ENCODE results near the gene HEATR5A. TPM values are rescaled to one million over a fixed set of nuclear protein-coding genes. Genes with fewer than 3 reads are reported as not detected.
"Not testable (repeated sequence)": the region's sequence is repeated elsewhere in the genome, so short reads cannot be mapped to it uniquely, and the experiment has no call there.

Gene HEATR5A
- total and polyA plus RNA-seq, 5 donors: 15.0 to 54.1 (median 39.3) TPM

DNA sequence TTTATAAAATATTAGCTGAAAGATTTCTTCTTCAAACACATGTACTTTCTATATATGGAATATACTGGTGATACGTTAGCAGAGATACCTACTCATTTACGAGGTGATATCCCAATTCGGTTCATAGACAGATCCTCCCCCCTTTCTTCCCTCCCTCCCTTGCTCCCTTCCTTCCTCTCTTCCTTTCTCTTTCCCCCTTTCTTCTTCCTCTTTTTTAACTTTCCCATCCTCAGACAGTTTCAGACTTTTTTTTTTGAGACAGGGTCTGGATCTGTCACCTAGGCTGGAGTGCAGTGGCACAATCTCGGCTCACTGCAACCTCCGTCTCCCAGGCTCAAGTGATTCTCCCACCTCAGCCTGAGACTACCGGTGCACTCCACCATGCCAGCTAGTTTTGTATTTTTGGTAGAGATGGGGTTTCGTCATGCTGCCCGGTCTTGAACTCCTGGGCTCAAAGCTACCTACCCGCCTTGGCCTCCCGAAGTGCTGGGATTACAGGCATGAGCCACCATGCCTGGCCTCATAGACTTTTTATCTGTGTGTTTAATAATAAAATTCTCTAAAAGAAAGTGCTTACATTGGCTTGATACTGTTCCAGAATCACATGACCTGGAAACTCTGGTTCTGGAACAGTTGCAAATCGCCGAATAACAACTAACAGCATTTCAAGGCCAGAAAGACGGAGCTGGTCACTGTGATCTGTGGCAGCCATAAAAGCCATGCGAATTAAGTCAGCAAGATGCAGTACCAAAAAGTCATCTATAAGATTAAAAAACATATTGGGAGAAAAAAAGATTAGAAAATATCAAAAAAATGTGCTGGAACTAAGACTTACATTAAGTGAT, 99.2 kb downstream of the HEATR5A start:
- no peak for DNase-seq
- WGBS: 76% methylated on average over 14 of the region's 14 CpGs
- Histone ChIP-seq H3K9me3 (ENCODE audit: control insufficient read depth, low read length) (no peaks in the 10 kb centered on the region), H3K27me3 (ENCODE audit: control insufficient read depth, insufficient read depth) (no peaks in the 10 kb centered on the region), H3K4me3 (ENCODE audit: low read length) (no peak overlapping the region), H3K4me1 (ENCODE audit: control insufficient read depth, insufficient read depth, low read length) (peaks cover 1% of the 10 kb centered on the region), H3K27ac (ENCODE audit: low read length) (no peak overlapping the region)
- ATAC-seq: peak in 1 of 2 donors; percentile 12
- intact Hi-C loops (cut with DNase I): loop anchor here in 1 of 4 donors (10.0 kb wide), 1 partner anchor 116 kb away; the partner anchor contains the start of gene HECTD1

DNA sequence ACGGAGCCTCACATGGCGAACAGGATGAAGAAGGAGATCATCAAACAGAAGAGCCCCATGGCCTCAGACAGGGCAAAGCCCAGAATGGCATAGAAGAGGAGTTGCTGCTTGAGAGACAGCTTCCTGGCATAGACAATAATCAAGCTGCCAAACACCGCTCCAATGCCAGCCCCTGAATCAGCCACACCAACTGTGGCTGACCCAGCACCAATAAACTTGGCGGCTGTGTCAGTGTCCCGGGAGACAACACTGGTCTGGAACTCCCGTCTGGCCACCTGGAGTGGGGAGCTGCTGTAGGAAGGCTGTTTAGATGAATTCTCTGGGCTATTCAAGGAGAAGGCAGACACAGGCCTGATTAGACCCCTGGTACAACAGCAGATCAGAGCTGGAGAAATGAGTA, 100.1 kb downstream of the HEATR5A start:
- intact Hi-C loops (cut with DNase I): loop anchor here in 1 of 4 donors (10.0 kb wide), 1 partner anchor 115 kb away; the partner anchor contains the start of gene HECTD1
- WGBS: 65% methylated on average over 6 of the region's 6 CpGs
- DNase-seq (peak; percentile 51 to 78 (median 75)), ATAC-seq (peak; percentile 94 to 95)
- Histone ChIP-seq H3K27me3 (ENCODE audit: control insufficient read depth, insufficient read depth) (no peaks in the 10 kb centered on the region), H3K4me1 (ENCODE audit: control insufficient read depth, insufficient read depth, low read length) (peaks cover 1% of the 10 kb centered on the region), H3K27ac (ENCODE audit: low read length) (no peak overlapping the region), H3K9me3 (ENCODE audit: control insufficient read depth, low read length) (no peaks in the 10 kb centered on the region), H3K4me3 (ENCODE audit: low read length) (no peak overlapping the region)

DNA sequence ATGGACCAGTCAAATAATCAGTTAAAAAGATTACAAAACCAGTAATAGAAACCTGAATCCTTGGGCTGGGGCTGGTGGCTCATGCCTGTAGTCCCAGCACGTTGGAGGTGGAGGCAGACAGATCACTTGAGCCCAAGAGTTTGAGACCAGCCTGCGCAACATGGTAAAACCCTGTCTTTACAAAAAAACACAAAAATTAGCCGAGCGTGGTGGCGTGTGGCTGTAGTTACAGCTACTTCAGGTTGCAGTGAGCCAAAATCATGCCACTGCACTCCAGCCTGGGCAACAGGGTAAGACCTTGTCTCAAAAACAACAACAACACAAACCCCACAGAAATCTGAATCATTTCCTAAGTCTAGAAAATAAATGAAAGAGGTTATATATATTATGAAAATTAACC, 100.6 kb downstream of the HEATR5A start:
- Histone ChIP-seq H3K9me3 (ENCODE audit: control insufficient read depth, low read length) (no peaks in the 10 kb centered on the region), H3K27me3 (ENCODE audit: control insufficient read depth, insufficient read depth) (no peaks in the 10 kb centered on the region), H3K4me3 (ENCODE audit: low read length) (no peak overlapping the region), H3K4me1 (ENCODE audit: control insufficient read depth, insufficient read depth, low read length) (peaks cover 1% of the 10 kb centered on the region), H3K27ac (ENCODE audit: low read length) (no peak overlapping the region)
- no peak for DNase-seq
- intact Hi-C loops (cut with DNase I): loop anchor here in 1 of 4 donors (10.0 kb wide), 1 partner anchor 115 kb away; the partner anchor contains the start of gene HECTD1
- 97% methylated on average over 5 of the region's 5 CpGs for WGBS
- ATAC-seq: no peak

DNA sequence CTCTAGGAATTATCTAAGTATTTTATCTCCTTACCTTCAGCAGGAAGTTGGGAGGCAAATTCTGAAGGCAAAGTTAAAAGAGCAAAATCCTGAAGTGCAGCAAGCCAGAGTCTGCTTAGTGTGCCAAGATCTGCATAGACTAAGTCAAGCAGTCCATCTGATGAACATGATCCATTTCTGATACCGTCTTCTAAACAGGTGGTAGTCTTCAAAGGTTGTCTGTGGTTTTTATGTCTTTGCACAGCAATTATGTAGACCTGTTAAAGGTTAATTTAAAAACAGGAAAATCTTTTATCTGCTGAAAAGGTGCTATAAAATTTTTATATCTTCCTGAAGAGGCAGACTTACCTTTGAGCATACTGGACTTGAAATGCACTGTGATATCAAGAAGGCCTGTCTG, 107.4 kb downstream of the HEATR5A start:
- no peak overlapping the region for H3K4me3 ChIP-seq (ENCODE audit: low read length)
- no peak for ATAC-seq
- H3K9me3 ChIP-seq (ENCODE audit: control insufficient read depth, low read length): no peaks in the 10 kb centered on the region
- no peak for DNase-seq
- WGBS: 98% methylated on average over 1 of the region's 1 CpG
- no peak overlapping the region for H3K27ac ChIP-seq (ENCODE audit: low read length)
- no peaks in the 10 kb centered on the region for H3K4me1 ChIP-seq (ENCODE audit: control insufficient read depth, insufficient read depth, low read length)
- H3K27me3 ChIP-seq (ENCODE audit: control insufficient read depth, insufficient read depth): no peaks in the 10 kb centered on the region
- intact Hi-C loops (cut with DNase I): no loop called here

DNA sequence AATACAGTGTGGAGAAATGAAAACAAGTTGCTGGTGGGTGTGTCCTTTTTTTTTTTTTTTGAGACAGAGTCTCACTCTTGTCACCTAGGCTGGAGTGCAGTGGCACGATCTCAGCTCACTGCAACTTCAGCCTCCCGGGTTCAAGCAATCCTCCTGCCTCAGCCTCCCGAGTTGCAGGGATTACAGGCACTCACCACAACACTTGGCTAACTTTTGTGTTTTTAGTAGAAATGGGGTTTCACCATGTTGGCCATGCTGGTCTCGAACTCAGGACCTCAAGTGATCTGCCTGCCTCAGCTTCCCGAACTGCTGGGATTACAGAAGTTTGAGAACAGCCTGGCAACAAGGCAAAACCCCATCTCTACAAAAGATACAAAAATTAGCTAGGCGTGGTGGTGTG, 108.0 kb downstream of the HEATR5A start:
- H3K9me3 ChIP-seq (ENCODE audit: control insufficient read depth, low read length); DNase-seq; H3K27me3 ChIP-seq (ENCODE audit: control insufficient read depth, insufficient read depth); ATAC-seq; H3K27ac ChIP-seq (ENCODE audit: low read length); H3K4me3 ChIP-seq (ENCODE audit: low read length); intact Hi-C loops (cut with DNase I); H3K4me1 ChIP-seq (ENCODE audit: control insufficient read depth, insufficient read depth, low read length): not testable (repeated sequence)
- WGBS: 97% methylated on average over 6 of the region's 6 CpGs

DNA sequence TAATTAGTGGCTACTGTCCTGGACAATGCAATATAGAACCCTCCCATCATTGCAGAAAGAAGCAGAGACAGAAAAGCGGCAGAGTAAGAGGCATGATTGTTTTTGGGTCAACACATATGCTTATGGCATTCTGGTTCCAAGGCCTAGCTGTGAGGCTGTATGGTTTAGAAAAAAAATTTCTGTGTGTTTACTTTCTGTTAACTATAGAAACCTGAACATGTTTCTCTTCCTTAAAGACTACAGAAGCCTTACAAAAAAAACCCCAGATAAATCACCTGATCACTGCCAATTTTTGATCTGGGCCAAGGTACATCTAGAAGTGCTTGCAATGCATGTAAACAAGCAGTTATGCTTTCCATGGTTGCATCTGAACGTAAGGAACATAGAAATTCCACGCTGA, 112.7 kb downstream of the HEATR5A start:
- H3K4me3 ChIP-seq (ENCODE audit: low read length): no peak overlapping the region
- ATAC-seq (no peak), DNase-seq (no peak)
- H3K27me3 ChIP-seq (ENCODE audit: control insufficient read depth, insufficient read depth): no peaks in the 10 kb centered on the region
- H3K4me1 ChIP-seq (ENCODE audit: control insufficient read depth, insufficient read depth, low read length): no peaks in the 10 kb centered on the region
- intact Hi-C loops (cut with DNase I): no loop called here
- 94% methylated on average over 3 of the region's 3 CpGs for WGBS
- H3K27ac ChIP-seq (ENCODE audit: low read length): no peak overlapping the region
- no peaks in the 10 kb centered on the region for H3K9me3 ChIP-seq (ENCODE audit: control insufficient read depth, low read length)

DNA sequence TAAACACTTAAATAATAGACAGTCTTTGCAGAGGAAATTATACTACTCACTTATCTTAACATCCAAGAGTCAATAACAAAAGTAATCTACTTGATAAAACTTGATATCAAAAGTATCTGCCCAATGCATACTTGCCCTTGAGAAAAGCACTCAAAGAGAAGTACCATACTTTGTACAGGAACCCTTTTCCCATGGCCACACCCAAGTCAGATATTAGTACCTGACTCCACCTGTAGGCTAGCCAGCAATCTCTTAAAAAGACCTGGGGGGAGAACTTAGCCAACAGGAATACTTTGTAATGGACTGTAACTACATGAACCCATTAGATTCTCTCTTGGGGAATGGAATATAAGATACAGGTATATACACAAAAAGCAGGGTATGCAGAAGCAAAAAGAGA, 113.2 kb downstream of the HEATR5A start:
- Histone ChIP-seq H3K4me1 (ENCODE audit: control insufficient read depth, insufficient read depth, low read length) (no peaks in the 10 kb centered on the region), H3K27ac (ENCODE audit: low read length) (no peak overlapping the region), H3K9me3 (ENCODE audit: control insufficient read depth, low read length) (no peaks in the 10 kb centered on the region), H3K4me3 (ENCODE audit: low read length) (no peak overlapping the region), H3K27me3 (ENCODE audit: control insufficient read depth, insufficient read depth) (no peaks in the 10 kb centered on the region)
- intact Hi-C loops (cut with DNase I): no loop called here
- ATAC-seq: no peak
- no peak for DNase-seq

DNA sequence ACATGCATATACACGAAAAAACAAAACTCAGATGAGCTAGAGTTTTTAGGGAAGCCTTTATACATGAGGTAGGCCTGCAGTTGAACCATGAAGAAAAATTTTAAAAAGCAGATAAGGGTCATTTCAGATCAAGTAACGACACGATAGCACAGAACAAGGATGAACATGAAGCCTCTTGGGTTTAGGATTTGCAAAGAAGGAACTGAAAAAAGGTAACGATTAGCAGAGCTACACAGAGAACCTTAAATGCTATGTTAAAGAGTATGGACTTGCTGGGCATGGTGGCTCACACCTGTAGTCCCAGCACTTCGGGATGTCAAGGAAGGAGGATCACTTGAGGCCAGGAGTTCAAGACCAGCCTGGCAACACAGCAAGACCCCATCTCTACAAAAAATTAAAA, 116.7 kb downstream of the HEATR5A start:
- H3K4me1 ChIP-seq (ENCODE audit: control insufficient read depth, insufficient read depth, low read length): no peaks in the 10 kb centered on the region
- H3K9me3 ChIP-seq (ENCODE audit: control insufficient read depth, low read length): no peaks in the 10 kb centered on the region
- H3K27ac ChIP-seq (ENCODE audit: low read length): no peak overlapping the region
- intact Hi-C loops (cut with DNase I): no loop called here
- DNase-seq (no peak), ATAC-seq (no peak)
- H3K4me3 ChIP-seq (ENCODE audit: low read length): no peak overlapping the region
- H3K27me3 ChIP-seq (ENCODE audit: control insufficient read depth, insufficient read depth): no peaks in the 10 kb centered on the region
- 96% methylated on average over 5 of the region's 5 CpGs for WGBS

DNA sequence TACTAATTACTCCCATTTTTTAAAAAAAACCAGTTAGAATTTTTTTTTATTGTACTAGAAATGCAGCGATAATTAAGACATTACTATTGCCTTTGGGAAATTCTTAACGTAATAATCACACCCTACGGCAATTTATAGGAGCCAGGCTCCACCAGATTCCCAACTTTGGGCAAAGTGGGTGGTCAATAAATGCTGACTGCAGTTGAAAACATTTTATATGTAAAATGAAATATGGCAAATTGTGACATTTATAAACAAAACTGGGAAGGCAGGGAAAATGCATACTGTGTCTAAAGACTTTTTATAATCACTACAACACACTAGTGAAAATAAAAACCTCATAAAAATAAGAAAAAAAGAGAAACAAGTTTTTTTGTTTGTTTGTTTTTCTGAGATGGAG, 119.5 kb downstream of the HEATR5A start:
- H3K4me3 ChIP-seq (ENCODE audit: low read length): no peak overlapping the region
- intact Hi-C loops (cut with DNase I): no loop called here
- H3K27ac ChIP-seq (ENCODE audit: low read length): no peak overlapping the region
- H3K9me3 ChIP-seq (ENCODE audit: control insufficient read depth, low read length): no peaks in the 10 kb centered on the region
- 98% methylated on average over 3 of the region's 3 CpGs for WGBS
- H3K27me3 ChIP-seq (ENCODE audit: control insufficient read depth, insufficient read depth): no peaks in the 10 kb centered on the region
- ATAC-seq: no peak
- DNase-seq: no peak
- H3K4me1 ChIP-seq (ENCODE audit: control insufficient read depth, insufficient read depth, low read length): no peaks in the 10 kb centered on the region

DNA sequence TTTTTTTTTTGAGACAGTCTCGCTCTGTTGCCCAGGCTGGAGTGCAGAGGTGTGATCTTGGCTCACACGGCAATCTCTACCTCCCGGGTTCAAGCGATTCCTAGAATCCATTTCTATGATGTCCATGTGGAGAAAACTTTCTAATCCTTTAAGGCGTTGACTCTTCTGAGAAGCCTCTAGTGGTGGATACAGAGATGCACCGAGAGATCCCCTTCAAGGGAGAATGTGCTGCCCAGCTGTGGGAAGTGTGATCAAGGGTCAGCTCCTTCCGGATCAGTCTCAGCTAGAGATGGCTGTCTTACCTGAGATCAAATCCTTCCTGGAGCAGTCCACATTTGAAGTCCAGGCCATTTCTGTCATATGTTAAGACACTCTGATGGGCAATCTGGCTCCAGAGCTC, 120.1 kb downstream of the HEATR5A start:
- H3K9me3 ChIP-seq (ENCODE audit: control insufficient read depth, low read length): no peaks in the 10 kb centered on the region
- no peak overlapping the region for H3K27ac ChIP-seq (ENCODE audit: low read length)
- no peaks in the 10 kb centered on the region for H3K27me3 ChIP-seq (ENCODE audit: control insufficient read depth, insufficient read depth)
- ATAC-seq: no peak
- WGBS: 96% methylated on average over 7 of the region's 7 CpGs
- H3K4me3 ChIP-seq (ENCODE audit: low read length): no peak overlapping the region
- H3K4me1 ChIP-seq (ENCODE audit: control insufficient read depth, insufficient read depth, low read length): no peaks in the 10 kb centered on the region
- no peak for DNase-seq
- intact Hi-C loops (cut with DNase I): no loop called here

DNA sequence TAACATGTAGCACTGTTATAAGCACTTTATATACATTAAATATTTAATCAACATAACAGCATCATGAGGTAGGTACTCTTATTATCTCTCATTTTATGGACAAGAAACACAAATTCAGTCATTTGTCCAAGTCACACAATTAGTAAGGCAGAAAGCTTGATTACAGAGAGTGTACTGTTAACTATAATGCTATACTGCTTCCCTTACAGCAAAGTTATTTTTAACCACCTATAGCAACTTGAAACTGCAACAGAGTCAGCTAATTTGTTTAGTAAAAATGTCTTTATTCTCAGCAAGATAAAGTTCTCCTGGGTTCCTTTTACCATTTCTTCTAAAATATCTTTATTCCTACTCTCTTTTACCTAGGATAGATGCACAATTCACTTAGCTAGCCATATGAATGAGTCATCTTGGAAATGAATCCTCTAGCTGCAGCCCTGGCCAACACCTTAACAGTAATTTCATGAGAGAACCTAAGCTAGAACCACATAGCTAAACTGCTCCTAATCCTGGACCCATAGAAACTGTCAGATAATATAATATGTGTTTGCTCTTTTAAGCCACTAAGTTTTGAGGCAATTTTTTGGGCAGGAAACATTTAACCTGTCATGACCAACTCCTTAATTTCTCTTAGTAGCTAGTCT, 122.5 kb downstream of the HEATR5A start:
- DNase-seq (no peak), ATAC-seq (peak in 1 of 2 donors; percentile 35)
- Histone ChIP-seq H3K4me1 (ENCODE audit: control insufficient read depth, insufficient read depth, low read length) (no peaks in the 10 kb centered on the region), H3K27me3 (ENCODE audit: control insufficient read depth, insufficient read depth) (no peaks in the 10 kb centered on the region), H3K4me3 (ENCODE audit: low read length) (no peak overlapping the region), H3K27ac (ENCODE audit: low read length) (no peak overlapping the region), H3K9me3 (ENCODE audit: control insufficient read depth, low read length) (no peaks in the 10 kb centered on the region)
- intact Hi-C loops (cut with DNase I): no loop called here

All from right cardiac atrium (tissue), 5 donors.